Measurements from ENCODE around the gene COL4A2.

COL4A2 gene

GRCh38 chr13:110505594-110505993, 198.5 kb downstream of the COL4A2 start:
- ChIA-PET CTCF (no interaction called here), POLR2A (no interaction called here)
- Histone ChIP-seq H3K4me3 (ENCODE audit: low read depth, low read length) (no peak overlapping the region), H3K9me3 (ENCODE audit: control insufficient read depth, insufficient read depth, low read depth, low read length) (no peaks in the 10 kb centered on the region), H3K27ac (ENCODE audit: extremely low read depth, low read depth, low read length) (no peak overlapping the region), H3K4me1 (ENCODE audit: control insufficient read depth, insufficient read depth, low read length) (peaks cover 2% of the 10 kb centered on the region; the same call in 1 of the 2 replicates), H3K36me3 (ENCODE audit: control insufficient read depth in 2 of 2, insufficient read depth in 1 of 2, low read length in 2 of 2) (peaks cover 0 to 50% of the 10 kb centered on the region in 2 experiments; a peak in 1 of 3 replicates)
- no peak for TF ChIP-seq SALL2 (tag by site-specific recombination; IDR thresholded peaks at IDR 0.05; ENCODE audit: borderline replicate concordance)

- ChIA-PET CTCF (no interaction called here), POLR2A (no interaction called here)
- Histone ChIP-seq H3K4me3 (ENCODE audit: low read depth, low read length) (no peak overlapping the region), H3K36me3 (ENCODE audit: control insufficient read depth in 2 of 2, insufficient read depth in 1 of 2, low read length in 2 of 2) (peaks cover 0 to 51% of the 10 kb centered on the region in 2 experiments; a peak in 1 of 3 replicates), H3K9me3 (ENCODE audit: control insufficient read depth, insufficient read depth, low read depth, low read length) (no peaks in the 10 kb centered on the region), H3K4me1 (ENCODE audit: control insufficient read depth, insufficient read depth, low read length) (peaks cover 2% of the 10 kb centered on the region; the same call in 1 of the 2 replicates), H3K27ac (ENCODE audit: extremely low read depth, low read depth, low read length) (no peak overlapping the region)
- TF ChIP-seq ZNF19 (tag by site-specific recombination; IDR thresholded peaks at IDR 0.05; ENCODE audit: low read depth) = no peak
- TF ChIP-seq ZNF670 (tag by site-specific recombination; IDR thresholded peaks at IDR 0.05; ENCODE audit: low read depth) = no peak
- TF ChIP-seq ZNF692 (tag by site-specific recombination; IDR thresholded peaks at IDR 0.05) = no peak
- TF ChIP-seq ZBTB1 (tag by site-specific recombination; IDR thresholded peaks at IDR 0.05) = no peak
- TF ChIP-seq ZFP41 (tag by site-specific recombination; IDR thresholded peaks at IDR 0.05; ENCODE audit: borderline replicate concordance) = no peak
- no peak for TF ChIP-seq ZBTB7A (tag by site-specific recombination; IDR thresholded peaks at IDR 0.05; ENCODE audit: low read depth)
- no peak for TF ChIP-seq SP3 (tag by site-specific recombination; IDR thresholded peaks at IDR 0.05)
Measured at GRCh38 chr13:110506396-110506795, 199.3 kb downstream of the COL4A2 start.

GRCh38 chr13:110506859-110507566, 199.9 kb downstream of the COL4A2 start:
- POLR2A ChIA-PET = no interaction called here
- no peak overlapping the region for H3K27ac ChIP-seq (ENCODE audit: extremely low read depth, low read depth, low read length)
- peaks cover 2% of the 10 kb centered on the region; the same call in 1 of the 2 replicates for H3K4me1 ChIP-seq (ENCODE audit: control insufficient read depth, insufficient read depth, low read length)
- H3K9me3 ChIP-seq (ENCODE audit: control insufficient read depth, insufficient read depth, low read depth, low read length) = no peaks in the 10 kb centered on the region
- peaks cover 0 to 56% of the 10 kb centered on the region in 2 experiments; a peak in 1 of 3 replicates for H3K36me3 ChIP-seq (ENCODE audit: control insufficient read depth in 2 of 2, insufficient read depth in 1 of 2, low read length in 2 of 2)
- CTCF ChIA-PET = no interaction called here
- H3K4me3 ChIP-seq (ENCODE audit: low read depth, low read length) = no peak overlapping the region
- TF ChIP-seq REST (tag by site-specific recombination; IDR thresholded peaks at IDR 0.05) = no peak
- no peak for TF ChIP-seq ZNF157 (tag by site-specific recombination; IDR thresholded peaks at IDR 0.05)
- TF ChIP-seq SETDB1 (IDR thresholded peaks at IDR 0.05; ENCODE audit: insufficient read length, low read length) = no peak
- TF ChIP-seq BCL11A (tag by site-specific recombination; IDR thresholded peaks at IDR 0.05; ENCODE audit: low read depth) = no peak
- TF ChIP-seq PRDM6 (tag by site-specific recombination; IDR thresholded peaks at IDR 0.05) = no peak
- TF ChIP-seq ZNF530 (tag by site-specific recombination; IDR thresholded peaks at IDR 0.05; ENCODE audit: low read depth) = no peak
- no peak for TF ChIP-seq ZNF664 (tag by site-specific recombination; IDR thresholded peaks at IDR 0.05)
- TF ChIP-seq HOXA7 (CRISPR knock-in tag; IDR thresholded peaks at IDR 0.05; ENCODE audit: borderline replicate concordance) = no peak
- no peak for TF ChIP-seq PRDM2 (tag by site-specific recombination; IDR thresholded peaks at IDR 0.05; ENCODE audit: borderline replicate concordance)
- no peak for TF ChIP-seq ZNF248 (tag by site-specific recombination; IDR thresholded peaks at IDR 0.05)
